ENCODE results near the gene DCTPP1.

The DCTPP1 gene

GRCh38 chr16:30446203-30446595 lies 16.4 kb upstream of the DCTPP1 start:
- peak overlapping the region; percentile 38 for H3K27ac ChIP-seq (ENCODE audit: poor library complexity, severe bottlenecking)
- no peak for DNase-seq (ENCODE audit: low spot score)

GRCh38 chr16:30445408-30446202 lies 15.8 kb upstream of the DCTPP1 start, which contains the start of gene SEPHS2:
Gene SEPHS2, minus strand, starts transcription at chr16:30445874. Its CDS starts 147 bp downstream, at chr16:30445727.
- ATAC-seq (ENCODE audit: low read depth) (peak; percentile 94), DNase-seq (ENCODE audit: low spot score) (peak; percentile 92)
- Histone ChIP-seq H3K27me3 (ENCODE audit: insufficient read depth, poor library complexity, severe bottlenecking) (no peaks in the 10 kb centered on the region), H3K4me1 (ENCODE audit: insufficient read depth, poor library complexity, severe bottlenecking) (peaks cover 6% of the 10 kb centered on the region), H3K9me3 (ENCODE audit: severe bottlenecking) (no peaks in the 10 kb centered on the region), H3K36me3 (ENCODE audit: low read depth) (peaks cover 17% of the 10 kb centered on the region), H3K27ac (ENCODE audit: poor library complexity, severe bottlenecking) (peak within 1 kb of the TSS; percentile 38), H3K4me3 (ENCODE audit: severe bottlenecking) (peak within 1 kb of the TSS; percentile 65)
- peak; percentile 60 for TF ChIP-seq CTCF (IDR thresholded peaks at IDR 0.05; ENCODE audit: poor library complexity, severe bottlenecking)

More at GRCh38 chr16:30446203-30446595, 16.4 kb upstream of the DCTPP1 start:
- no peak for TF ChIP-seq CTCF (IDR thresholded peaks at IDR 0.05; ENCODE audit: poor library complexity, severe bottlenecking)
- no peak for ATAC-seq (ENCODE audit: low read depth)
- Histone ChIP-seq H3K9me3 (ENCODE audit: severe bottlenecking) (no peaks in the 10 kb centered on the region), H3K36me3 (ENCODE audit: low read depth) (peaks cover 17% of the 10 kb centered on the region), H3K4me3 (ENCODE audit: severe bottlenecking) (peak overlapping the region; percentile 65), H3K27me3 (ENCODE audit: insufficient read depth, poor library complexity, severe bottlenecking) (no peaks in the 10 kb centered on the region), H3K4me1 (ENCODE audit: insufficient read depth, poor library complexity, severe bottlenecking) (peaks cover 6% of the 10 kb centered on the region)

- no peak for TF ChIP-seq CTCF (IDR thresholded peaks at IDR 0.05; ENCODE audit: poor library complexity, severe bottlenecking)
- Histone ChIP-seq H3K4me3 (ENCODE audit: severe bottlenecking) (peak overlapping the region; percentile 65), H3K27ac (ENCODE audit: poor library complexity, severe bottlenecking) (peak overlapping the region; percentile 38), H3K9me3 (ENCODE audit: severe bottlenecking) (no peaks in the 10 kb centered on the region), H3K27me3 (ENCODE audit: insufficient read depth, poor library complexity, severe bottlenecking) (no peaks in the 10 kb centered on the region), H3K4me1 (ENCODE audit: insufficient read depth, poor library complexity, severe bottlenecking) (peaks cover 6% of the 10 kb centered on the region), H3K36me3 (ENCODE audit: low read depth) (peaks cover 17% of the 10 kb centered on the region)
- DNase-seq (ENCODE audit: low spot score) (no peak), ATAC-seq (ENCODE audit: low read depth) (no peak)
Measured at GRCh38 chr16:30445149-30445407, 15.2 kb upstream of the DCTPP1 start.

GRCh38 chr16:30444231-30445148 lies 14.7 kb upstream of the DCTPP1 start:
- no peak for TF ChIP-seq CTCF (IDR thresholded peaks at IDR 0.05; ENCODE audit: poor library complexity, severe bottlenecking)
- Histone ChIP-seq H3K4me3 (ENCODE audit: severe bottlenecking) (peak overlapping the region; percentile 65), H3K27me3 (ENCODE audit: insufficient read depth, poor library complexity, severe bottlenecking) (no peaks in the 10 kb centered on the region), H3K4me1 (ENCODE audit: insufficient read depth, poor library complexity, severe bottlenecking) (peaks cover 6% of the 10 kb centered on the region), H3K36me3 (ENCODE audit: low read depth) (peaks cover 17% of the 10 kb centered on the region), H3K9me3 (ENCODE audit: severe bottlenecking) (no peaks in the 10 kb centered on the region), H3K27ac (ENCODE audit: poor library complexity, severe bottlenecking) (peak overlapping the region; percentile 38)
- DNase-seq (ENCODE audit: low spot score) (no peak), ATAC-seq (ENCODE audit: low read depth) (no peak)

All from RWPE2 (cell line).